OCI-M2 (cell line): ENCODE results near the gene TADA2A.
"Not testable (repeated sequence)": the region's sequence is repeated elsewhere in the genome, so short reads cannot be mapped to it uniquely, and the experiment has no call there.

Experiments
- DNase-seq: peaks from one replicate; lab custom pipeline; 2025; ENCODE audit not compliant: unreplicated experiment; lab: John Stamatoyannopoulos, UW

TADA2A gene

DNA sequence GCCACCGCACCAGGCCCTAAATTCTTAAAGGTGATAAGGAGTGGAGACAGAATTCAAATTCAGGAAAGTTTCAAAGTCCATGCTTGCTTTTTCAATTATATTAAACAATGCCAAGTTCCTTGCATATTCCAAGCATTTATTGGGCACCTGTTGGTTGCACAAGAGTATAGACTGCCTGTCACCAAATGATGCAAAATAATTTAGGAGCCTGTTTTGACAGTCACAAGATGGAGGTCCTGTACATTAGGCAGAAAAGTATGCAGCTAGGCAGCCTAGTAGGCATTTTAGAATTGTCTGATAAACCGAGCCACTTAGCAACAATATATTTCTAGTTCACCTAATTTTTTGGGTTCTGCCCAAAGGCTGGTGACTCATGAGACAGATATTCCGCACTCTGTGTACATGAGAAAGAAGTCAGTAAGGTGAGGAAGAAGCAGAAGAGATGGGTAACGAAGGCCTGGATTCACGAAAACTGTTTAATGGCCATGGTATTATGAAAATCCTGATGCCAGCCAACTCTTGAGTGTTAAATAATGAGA is 7.4 kb upstream of the TADA2A start:
- DNase-seq = no peak

DNA sequence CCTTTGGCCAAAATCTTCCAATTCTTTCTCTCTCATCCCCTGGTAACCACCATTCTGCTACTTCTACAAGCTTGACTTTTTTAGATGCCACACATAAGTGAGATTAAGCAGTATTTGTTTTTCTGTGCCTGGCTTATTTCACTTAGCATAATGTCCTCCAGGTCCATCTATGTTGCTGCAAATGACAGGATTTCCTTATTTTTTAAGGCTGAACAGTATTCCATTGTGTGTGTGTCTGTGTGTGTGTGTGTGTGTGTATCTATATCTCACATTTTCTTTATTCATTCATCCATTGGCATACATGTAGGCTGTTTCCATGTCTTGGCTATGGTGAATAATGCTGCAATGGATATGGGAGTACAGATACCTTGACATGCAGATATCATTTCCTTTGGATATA is 6.2 kb upstream of the TADA2A start:
- no peak for DNase-seq

DNA sequence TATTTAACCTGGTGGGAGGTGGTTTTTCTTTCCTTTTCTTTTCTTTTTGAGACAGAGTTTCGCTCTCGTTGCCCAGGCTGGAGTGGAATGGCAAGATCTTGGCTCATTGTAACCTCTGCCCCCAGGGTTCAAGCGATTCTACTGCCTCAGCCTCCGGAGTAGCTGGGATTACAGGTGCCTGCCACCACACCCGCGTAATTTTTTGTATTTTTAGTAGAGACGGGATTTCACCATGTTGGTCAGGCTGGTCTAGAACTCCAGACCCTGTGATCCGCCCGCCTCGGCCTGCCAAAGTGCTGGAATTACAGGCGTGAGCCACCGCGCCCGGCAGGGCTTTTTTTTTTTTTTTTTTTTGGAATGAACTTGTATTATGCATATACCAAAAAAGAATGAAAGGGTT is 1.2 kb upstream of the TADA2A start:
- DNase-seq = not testable (repeated sequence)

DNA sequence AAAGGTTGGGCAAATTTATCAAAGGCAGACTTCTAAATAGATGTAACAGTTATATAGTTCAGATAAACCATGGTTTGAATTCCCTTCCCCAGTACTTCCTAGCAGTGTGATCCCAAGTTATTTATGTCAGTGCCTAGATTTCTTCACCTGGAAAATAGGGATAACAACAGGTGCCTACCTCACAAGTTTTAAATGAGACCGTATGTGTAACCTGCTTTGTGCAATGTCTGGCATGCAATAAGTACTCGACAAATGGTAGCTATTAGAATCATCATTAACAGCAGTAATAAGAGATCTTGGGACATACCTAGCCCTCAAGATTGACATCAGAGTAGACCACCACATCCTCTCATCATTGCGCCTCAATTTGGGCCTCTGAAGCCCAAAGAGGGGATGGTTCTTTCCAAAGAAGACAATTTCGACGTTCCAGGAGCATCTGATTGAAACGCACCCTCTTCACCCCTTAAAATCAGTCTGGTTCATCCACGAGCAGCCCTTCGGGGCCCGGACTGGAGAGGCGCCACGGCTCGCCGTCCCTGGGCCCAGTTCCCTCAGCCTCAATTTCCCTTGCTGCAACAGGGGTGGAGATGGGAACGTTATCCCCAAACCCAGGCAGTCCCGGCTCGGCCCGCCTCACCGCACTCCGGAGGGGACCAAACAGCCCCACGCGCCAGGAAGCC is 591 bp upstream of the TADA2A start:
- no peak for DNase-seq

DNA sequence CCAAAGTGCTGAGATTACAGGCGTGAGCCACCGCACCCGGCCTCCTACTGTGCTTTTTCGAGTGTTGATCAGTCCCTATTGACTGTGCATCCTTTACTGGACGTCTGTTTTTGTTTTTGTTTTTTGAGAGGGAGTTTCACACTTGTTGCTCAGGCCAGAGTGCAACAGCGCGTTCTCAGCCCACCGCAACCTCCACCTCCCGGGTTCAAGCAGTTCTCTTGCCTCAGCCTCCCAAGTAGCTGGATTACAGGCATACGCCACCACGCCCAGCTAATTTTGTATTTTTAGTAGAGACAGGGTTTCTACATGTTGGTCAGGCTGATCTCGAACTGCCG is 1.4 kb downstream of the TADA2A start:
- DNase-seq = not testable (repeated sequence)

DNA sequence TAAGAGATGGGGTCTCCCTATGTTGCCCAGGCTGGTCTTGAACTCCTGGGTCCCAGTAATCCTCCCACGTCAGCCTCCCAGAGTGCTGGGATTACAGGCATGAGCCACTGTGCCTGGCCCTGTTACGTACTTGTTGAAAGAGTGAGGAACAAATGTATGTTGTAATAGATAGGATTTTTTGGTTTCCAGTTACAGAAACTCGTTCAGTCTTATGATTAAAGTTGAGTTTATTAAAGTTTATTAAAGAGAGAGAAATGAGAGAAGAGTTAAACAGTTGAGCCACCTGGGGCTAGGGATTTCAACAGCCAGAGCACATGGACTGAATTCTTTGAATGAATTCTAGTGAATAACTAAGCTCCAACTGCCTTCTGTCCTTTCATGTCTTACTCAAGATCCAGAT is 3.7 kb downstream of the TADA2A start:
- DNase-seq = no peak

DNA sequence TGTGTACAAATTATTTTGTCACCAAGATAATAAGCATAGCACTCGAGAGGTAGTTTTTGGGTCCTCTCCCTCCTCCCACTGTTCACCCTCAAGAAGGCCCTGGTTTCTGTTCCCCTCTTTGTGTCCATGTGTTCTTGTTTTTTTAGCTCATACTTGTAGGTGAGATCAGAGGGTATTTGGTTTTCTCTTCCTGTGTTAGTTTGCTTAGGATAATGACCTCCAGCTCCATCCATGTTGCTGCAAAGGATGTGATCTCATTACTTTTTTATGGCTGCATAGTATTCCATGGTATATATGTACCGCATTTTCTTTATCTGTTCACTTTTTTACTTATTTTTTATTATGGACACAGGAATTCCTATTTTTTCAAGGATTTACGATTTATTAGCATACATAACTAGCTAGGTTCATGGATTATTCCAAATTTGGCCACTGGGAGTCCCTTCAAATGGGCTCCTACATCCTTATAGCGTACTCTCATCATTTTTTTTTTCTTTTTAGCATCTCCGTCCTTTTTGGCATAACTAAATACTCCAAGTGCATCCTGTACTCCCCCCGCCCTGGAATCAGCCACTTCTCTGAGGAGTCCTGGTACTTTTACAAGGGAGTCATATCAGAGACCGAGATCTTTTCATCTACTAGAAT is 7.3 kb downstream of the TADA2A start:
- DNase-seq = no peak

DNA sequence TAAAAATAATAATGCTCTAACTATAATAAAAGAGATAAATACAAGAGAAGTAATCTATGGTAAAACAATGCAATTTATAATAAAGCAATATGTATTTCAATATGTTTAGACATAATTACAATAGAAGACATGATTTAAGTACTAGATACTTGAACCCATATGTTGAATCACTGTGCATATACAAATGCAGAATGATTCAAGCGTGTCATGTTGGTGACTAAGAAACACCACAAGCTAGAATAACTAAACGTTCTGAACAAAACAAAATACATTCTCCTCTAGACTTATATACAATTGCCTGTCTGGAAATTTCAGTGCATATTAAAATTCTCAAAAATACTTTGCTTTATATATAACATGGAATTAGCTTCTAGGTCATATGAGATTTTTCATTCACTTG is 11.2 kb downstream of the TADA2A start:
- DNase-seq = no peak

DNA sequence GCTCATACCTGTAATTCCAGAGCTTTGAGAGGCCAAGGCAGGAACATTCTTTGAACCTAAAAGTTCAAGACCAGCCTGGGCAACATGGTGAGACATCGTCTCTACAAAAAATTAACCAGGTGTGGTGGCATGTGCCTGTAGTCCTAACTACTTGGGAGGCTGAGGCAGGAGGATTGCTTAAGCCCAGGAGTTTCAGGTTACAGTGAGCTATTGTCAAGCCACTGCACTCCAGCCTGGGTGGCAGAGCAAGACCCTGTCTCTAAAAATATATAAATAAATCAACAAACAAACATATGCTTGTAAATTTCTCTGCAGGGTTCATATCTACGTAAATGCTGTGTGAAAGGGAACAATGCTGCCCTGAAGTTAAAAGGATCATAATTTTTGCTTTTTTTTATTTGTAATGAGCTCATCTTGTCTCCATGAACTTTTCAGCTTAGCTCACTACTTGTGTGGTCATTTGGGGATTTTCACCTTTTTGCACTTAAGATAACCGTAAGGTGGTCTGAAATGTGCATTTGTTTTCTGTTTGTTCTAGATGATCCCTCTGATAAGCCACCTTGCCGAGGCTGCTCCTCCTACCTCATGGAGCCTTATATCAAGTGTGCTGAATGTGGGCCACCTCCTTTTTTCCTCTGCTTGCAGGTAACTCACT is 16.4 kb downstream of the TADA2A start:
- no peak for DNase-seq

DNA sequence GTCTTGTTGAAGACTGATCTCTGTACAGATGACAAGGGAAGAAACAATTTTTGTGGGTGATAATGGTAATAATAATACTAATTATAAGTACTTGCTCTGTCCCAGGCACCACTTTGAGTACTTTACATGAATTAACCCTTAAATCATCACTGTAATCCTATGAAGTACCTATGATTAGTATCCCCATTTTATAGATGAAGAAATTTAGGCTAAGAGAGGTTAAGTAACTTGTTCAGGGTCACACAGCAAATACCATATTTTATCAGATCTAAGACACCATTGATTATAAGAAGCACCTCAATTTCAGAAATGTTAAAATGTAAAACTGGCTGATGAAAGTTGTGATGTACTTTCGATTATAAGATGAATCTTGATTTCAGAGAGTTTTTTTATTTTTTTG is 18.6 kb downstream of the TADA2A start:
- DNase-seq = no peak

DNA sequence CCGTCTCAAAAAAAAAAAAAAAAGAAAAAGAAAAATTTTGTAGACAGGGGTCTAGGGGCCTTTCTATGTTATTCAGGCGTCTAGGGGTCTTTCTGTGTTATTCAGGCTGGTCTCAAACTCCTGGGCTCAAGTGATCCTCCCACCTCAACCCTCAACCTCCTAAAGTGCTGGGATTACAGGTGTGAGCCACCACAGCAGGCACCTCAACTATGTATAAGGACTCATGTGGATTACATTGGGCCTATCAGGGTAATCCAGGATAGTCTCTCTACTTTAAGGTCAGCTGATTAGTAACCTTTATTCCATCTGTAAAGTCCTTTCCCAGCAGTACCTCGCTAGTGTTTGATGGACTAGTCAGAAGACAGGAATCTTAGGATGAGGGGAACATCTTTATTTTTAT is 22.4 kb downstream of the TADA2A start:
- DNase-seq = no peak

DNA sequence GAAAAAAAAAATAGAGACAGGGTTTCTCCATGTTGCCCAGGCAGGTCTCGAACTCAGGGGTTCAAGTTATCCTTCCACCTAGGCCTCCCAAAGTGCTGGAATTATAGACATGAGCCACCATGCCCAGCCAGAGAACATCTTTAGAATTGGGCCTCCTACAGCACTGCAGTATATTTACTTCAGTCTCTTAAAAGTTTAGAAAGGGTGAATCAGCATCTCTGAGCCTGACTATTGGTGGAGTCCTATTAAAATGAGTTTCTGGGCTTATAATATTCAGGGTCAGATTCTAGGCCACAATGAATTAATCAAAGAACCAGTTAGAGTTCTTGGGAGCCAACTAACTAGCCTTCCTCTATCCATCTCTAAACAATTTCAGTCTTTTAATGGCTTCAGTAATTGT is 22.8 kb downstream of the TADA2A start:
- no peak for DNase-seq

DNA sequence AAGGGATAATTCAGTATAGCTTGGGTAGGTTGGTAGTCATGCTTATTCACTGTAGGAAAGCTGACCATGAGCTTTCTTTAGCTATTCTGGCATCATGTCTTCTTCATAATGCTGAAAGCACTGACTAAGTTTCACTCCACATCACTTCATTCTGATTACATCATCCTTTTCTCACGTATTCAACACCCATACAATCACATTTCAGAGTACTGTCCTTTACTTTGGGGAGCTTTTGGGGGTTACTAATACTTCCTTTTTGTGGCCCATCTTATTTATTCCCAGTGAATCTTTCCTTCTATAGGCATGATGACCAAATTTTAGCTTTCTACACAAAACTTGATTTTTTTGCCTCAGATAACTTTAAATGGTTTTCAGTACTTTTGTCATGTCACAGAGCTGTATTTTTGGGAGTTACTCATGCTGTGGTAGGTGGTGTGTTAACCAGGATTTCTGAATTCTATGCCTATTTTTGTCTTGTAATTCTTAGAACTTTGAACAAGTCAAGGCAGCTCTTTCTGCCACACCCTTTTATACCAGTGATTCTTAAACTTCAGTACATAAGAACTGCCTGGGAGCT is 23.5 kb downstream of the TADA2A start:
- DNase-seq = no peak

DNA sequence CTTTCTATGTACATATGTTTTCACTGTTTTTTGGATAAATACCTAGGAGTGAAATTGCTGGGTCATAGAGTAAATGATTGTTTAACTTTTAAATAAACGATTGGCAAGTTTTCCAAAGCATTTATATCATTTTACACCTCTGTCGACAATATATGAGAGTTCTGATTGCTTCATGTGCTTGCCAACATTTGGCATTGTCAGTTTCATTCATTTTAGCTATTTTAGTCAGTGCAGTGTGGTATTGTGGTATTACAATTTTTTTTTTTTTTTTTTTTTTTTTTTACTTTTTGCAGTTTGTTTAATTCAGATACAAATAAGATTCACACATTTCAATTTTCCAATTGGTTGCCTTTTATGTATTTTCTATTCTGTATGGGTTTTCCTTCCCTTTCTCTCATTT is 26.0 kb downstream of the TADA2A start:
- no peak for DNase-seq

DNA sequence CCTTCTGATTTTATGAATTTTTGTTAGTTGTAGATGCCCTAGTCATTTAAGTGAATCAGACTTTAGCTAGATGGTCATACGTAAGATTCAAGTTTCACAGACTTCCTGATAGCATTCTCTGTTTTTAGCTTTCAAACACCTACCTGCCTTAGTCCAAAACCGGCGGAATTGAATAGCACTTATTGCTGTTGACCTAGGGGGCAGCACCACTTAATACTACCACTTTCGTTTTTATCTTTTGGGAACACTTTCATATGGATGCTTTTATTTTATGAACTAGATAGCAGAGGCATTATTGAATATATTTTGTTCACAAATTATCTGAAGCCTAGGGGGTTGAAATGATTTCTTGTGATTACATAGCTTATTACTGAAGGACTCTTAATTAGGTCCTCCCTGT is 31.5 kb downstream of the TADA2A start:
- DNase-seq = no peak

DNA sequence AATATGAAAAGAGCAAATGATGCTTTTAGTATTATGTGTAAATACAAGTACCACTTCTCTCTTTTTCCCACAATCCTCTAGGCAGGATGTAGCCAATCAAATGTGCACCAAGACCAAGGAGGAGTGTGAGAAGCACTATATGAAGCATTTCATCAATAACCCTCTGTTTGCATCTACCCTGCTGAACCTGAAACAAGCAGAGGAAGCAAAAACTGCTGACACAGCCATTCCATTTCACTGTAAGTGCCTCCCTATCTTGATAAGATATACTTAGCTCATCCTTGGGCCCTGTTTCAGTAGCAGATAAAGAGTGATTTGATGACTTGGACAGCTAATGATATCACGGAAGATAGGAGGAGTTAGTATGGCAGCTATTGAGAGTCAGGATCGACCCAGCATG is 33.7 kb downstream of the TADA2A start:
- DNase-seq = no peak

DNA sequence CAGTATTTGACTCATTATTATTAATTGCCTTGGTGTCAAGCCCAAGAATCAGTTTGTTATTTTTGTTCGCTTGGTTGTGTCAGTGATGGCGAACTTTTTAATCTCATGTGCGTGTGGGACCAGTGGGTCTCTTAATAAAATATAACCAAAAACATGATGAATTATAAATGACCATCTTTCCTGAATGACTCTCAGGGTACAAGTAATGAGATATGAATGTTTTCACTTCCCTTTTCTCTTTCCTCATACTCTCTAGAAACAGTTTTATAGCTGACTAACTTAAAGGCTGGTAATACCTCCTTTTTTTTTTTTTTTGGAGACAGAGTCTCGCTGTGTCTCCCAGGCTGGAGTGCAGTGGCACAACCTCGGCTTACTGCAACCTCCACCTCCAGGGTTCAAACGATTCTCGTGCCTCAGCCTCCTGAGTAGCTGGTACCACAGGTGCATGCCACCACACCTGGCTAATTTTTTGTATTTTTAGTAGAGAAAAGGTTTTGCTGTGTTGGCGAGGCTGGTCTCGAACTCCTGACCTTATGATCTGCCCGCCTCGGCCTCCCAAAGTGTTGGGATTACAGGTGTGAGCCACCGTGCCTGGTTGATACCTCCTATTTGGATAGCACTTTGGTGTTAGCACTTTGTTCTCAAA is 34.8 kb downstream of the TADA2A start:
- DNase-seq = not testable (repeated sequence)

DNA sequence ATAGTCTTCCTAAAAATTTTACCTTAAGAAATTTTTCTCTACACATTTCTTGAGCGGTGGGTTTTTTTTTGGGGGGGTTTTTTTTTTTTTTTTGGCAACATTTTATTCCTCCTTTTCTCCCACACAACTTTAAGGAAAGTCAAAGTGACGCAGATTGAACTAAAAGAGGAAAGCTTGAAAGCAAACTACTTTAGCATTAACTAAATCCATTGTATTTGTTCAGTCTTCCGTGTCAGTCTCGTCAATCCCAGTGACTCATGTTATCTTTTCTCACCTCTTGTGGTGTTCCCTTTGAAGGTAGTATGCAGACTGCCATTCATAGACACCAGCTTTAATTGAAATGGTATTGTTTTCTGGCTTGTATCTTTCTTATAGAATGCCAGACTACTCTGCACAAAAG is 39.3 kb downstream of the TADA2A start:
- DNase-seq = no peak

DNA sequence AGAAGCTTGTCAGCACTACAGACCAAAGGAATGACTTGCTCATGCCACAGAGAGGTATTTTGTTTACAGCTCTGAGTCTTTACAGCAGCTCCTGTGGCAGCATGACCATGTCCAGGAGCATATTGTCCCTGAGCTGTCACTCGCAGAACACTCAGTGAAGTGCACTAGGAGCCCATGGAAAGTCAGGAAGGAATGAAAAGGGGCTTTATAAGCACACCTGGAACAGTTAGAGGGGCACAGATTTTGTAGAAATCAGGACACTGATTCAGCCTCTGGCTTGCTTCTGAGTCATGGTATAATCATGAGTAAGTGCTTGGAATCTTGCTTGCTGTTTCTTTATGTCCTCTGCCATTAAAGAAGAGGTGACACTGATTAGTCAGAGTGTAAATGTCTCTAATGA is 41.0 kb downstream of the TADA2A start:
- no peak for DNase-seq

DNA sequence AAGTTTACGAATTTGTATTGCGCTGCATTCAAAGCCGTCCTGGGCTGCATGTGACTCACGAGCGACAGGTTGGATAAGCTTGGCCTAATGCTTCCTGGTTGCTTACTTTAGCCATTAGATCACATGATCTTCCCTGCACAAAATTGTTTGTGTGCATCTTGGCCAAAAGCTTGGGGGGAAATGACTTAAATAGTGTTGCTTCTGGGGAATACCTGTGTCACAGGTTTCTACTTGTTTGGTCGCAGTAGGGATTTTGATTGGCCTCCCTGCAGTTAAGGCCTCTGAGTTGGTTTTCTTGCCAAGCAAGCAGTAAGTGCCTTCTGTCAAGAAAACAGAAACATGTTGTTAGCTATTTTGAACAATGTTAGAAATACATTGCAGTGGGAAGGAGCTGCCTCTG is 43.4 kb downstream of the TADA2A start:
- no peak for DNase-seq

DNA sequence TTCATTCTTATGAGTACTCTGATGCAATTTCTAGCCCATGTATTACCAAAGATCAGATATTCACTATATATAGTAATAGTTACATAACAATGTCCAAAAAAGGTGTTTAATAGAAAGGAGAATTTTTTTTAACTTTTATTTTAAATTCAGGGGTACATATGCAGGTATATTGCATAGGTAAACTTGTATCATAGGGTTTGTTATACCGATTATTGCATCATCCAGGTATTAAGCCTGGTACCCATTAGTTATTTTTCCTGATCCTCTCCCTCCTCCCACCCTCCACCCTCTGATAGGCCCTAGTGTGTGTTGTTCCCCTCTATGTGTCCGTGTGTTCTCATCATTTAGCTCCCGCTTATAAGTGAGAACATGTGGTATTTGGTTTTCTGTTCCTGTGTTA is 51.1 kb downstream of the TADA2A start:
- not testable (repeated sequence) for DNase-seq

DNA sequence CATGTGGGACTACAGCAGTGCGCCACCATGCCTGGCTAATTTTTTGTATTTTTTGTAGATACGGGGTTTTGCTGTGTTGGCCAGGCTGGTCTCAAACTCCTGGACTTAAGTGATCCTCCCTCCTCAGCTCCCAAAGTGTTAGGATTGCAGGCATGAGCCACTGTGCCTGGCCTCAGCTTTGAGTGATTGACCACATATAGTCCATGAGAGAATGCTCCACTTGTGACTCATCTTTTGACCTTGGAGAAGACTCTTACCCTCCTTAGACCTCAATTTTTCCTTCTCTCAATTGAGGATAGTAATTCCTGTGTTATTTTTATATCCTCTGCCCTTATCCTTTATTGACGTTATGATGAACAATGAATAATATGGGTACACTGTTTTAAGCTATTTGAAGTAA is 52.1 kb downstream of the TADA2A start:
- no peak for DNase-seq
